GM12873 (cell line): ENCODE results near the gene KLF9.

ENCODE experiments used
- CTCF ChIP-seq: IDR thresholded peaks from 2 replicates; pipeline ENCODE4 v1.5.1; 2012; ENCODE audit warnings: low read depth, mild to moderate bottlenecking, moderate library complexity, low read length, control low read depth; ENCODE audit not compliant: insufficient read depth; ENCODE audit errors: missing control alignments

The KLF9 gene

GRCh38 chr9:70374962-70375618 is 39.4 kb downstream of the KLF9 start:
- no peak for TF ChIP-seq CTCF

GRCh38 chr9:70367305-70367930 is 47.0 kb downstream of the KLF9 start:
- TF ChIP-seq CTCF: no peak

- TF ChIP-seq CTCF: no peak
These were observed 50.7 kb downstream of the KLF9 start for GRCh38 chr9:70363760-70364159.

- no peak for TF ChIP-seq CTCF
These were observed 51.5 kb downstream of the KLF9 start for GRCh38 chr9:70362952-70363351.

GRCh38 chr9:70355801-70356200 is 58.7 kb downstream of the KLF9 start:
- no peak for TF ChIP-seq CTCF

GRCh38 chr9:70352802-70353201 is 61.7 kb downstream of the KLF9 start:
- peak; percentile 44 for TF ChIP-seq CTCF

GRCh38 chr9:70352356-70352755 is 62.1 kb downstream of the KLF9 start:
- no peak for TF ChIP-seq CTCF
